HCT116 (cell line): ENCODE results near the gene USP43. TPM values are rescaled to one million over a fixed set of nuclear protein-coding genes. Genes with fewer than 3 reads are reported as not detected.
"Not testable (repeated sequence)": the region's sequence is repeated elsewhere in the genome, so short reads cannot be mapped to it uniquely, and the experiment has no call there.

Source experiments
- ATAC-seq: fragments of 200-7000 bp; cut with Tn5 transposase; 2 replicates; pipeline ENCODE4 v1.9.1; 2020; ENCODE audit warnings: mild to moderate bottlenecking, moderate library complexity
- BruUV-seq: library from RNA; stranded (reverse); fragments of 400-500 nt; replicated peaks from 2 replicates; lab custom pipeline; 2021; lab: Mats Ljungman, UMichigan
- CTCF ChIA-PET: fragments of 300-600 bp; sonication (Branson Sonifier 250); formaldehyde crosslinking; loops from one replicate; lab custom pipeline; 2021; ENCODE audit warnings: antibody characterized with exemption; lab: Charles Lee
- POLR2A ChIA-PET: fragments of 300-600, 350-600 bp; sonication (Branson Sonifier 250); formaldehyde crosslinking; loops from one replicate; lab custom pipeline; 2021; ENCODE audit warnings: antibody characterized with exemption; lab: Charles Lee
- RAD21 ChIA-PET, 2 experiments: fragments of 300-600 bp; sonication (Branson Sonifier 250); formaldehyde crosslinking; loops; one replicate each; lab custom pipeline; 2023; ENCODE audit warnings: low total read pairs in 2 of 2; ENCODE audit not compliant: uncharacterized antibody in 2 of 2, unreplicated experiment in 2 of 2, low non-redundant PET in 1 of 2; lab: Charles Lee
- DNase-seq: peaks from one replicate; pipeline ENCODE4 v3.0.0-alpha.2; 2010; ENCODE audit warnings: low read depth, low spot score
- H2AFZ ChIP-seq: fragments of 200-600 bp; shearing (Covaris generic), sonication (generic); 2 replicates; pipeline ENCODE4 v1.6.1; 2017; ENCODE audit warnings: low read depth, mixed run types, mixed read lengths, antibody characterized with exemption, low read length; ENCODE audit not compliant: poor library complexity, severe bottlenecking
- H3K27ac ChIP-seq: 2 replicates; pipeline ENCODE4 v1.5.1; 2012; ENCODE audit warnings: low read depth, low read length
- H3K27me3 ChIP-seq: fragments of 200-600 bp; sonication (generic); 2 replicates; pipeline ENCODE4 v1.6.1; 2016; ENCODE audit warnings: mixed run types, low read length, mixed read lengths; ENCODE audit not compliant: insufficient read depth
- H3K36me3 ChIP-seq, 2 experiments: fragments of 200-500 bp in 1 of 2; fragments of 200-600 bp in 1 of 2; sonication (Bioruptor generic) in 1 of 2; sonication (generic) in 1 of 2; 2 replicates each; pipeline versions ENCODE4 v1.5.1 to v1.6.1; 2014 to 2016; ENCODE audit warnings: low read length in 2 of 2, inconsistent platforms in 1 of 2, mixed read lengths in 1 of 2, mixed run types in 1 of 2; ENCODE audit not compliant: insufficient read depth in 2 of 2, control insufficient read depth in 1 of 2
- H3K4me1 ChIP-seq, 2 experiments: fragments of 200-600 bp in 1 of 2; sonication (generic) in 1 of 2; 2 replicates each; pipeline versions ENCODE4 v1.5.1 to v1.6.1; 2012 to 2017; ENCODE audit warnings: low read length in 2 of 2, inconsistent platforms in 1 of 2, mild to moderate bottlenecking in 1 of 2, mixed read lengths in 1 of 2, mixed run types in 1 of 2, moderate library complexity in 1 of 2; ENCODE audit not compliant: insufficient read depth in 2 of 2, control insufficient read depth in 1 of 2
- H3K4me2 ChIP-seq: fragments of 200-600 bp; sonication (generic); 2 replicates; pipeline ENCODE4 v1.6.1; 2017; ENCODE audit warnings: mixed run types, low read length, mixed read lengths
- H3K4me3 ChIP-seq, 2 experiments: fragments of 200-600 bp in 1 of 2; sonication (generic) in 1 of 2; replicated peaks in 1 of 2; 2 replicates each; pipeline ENCODE4 v1.5.1; 2011 to 2016; ENCODE audit warnings: low read length in 2 of 2, control low read depth in 1 of 2, low read depth in 1 of 2, mild to moderate bottlenecking in 1 of 2, mixed read lengths in 1 of 2, mixed run types in 1 of 2
- H3K79me2 ChIP-seq: fragments of 200-600 bp; sonication (generic); 2 replicates; pipeline ENCODE4 v1.6.1; 2017; ENCODE audit warnings: mild to moderate bottlenecking, mixed run types, low read length, moderate library complexity, mixed read lengths; ENCODE audit not compliant: insufficient read depth
- H3K9ac ChIP-seq: fragments of 200-600 bp; sonication (generic); 2 replicates; pipeline ENCODE4 v1.6.1; 2016; ENCODE audit warnings: low read length, mixed read lengths
- H3K9me2 ChIP-seq: fragments of 200-600 bp; sonication (generic), shearing (Covaris generic); 2 replicates; pipeline ENCODE4 v1.6.1; 2017; ENCODE audit warnings: mixed run types, mild to moderate bottlenecking, moderate library complexity; ENCODE audit not compliant: insufficient read depth
- H3K9me3 ChIP-seq, 2 experiments: fragments of 200-500 bp in 1 of 2; fragments of 200-600 bp in 1 of 2; sonication (Bioruptor generic) in 1 of 2; sonication (generic) in 1 of 2; 2 replicates each; pipeline ENCODE4 v1.6.1; 2014 to 2017; ENCODE audit warnings: low read length in 2 of 2, mixed read lengths in 2 of 2, inconsistent platforms in 1 of 2, low read depth in 1 of 2, mild to moderate bottlenecking in 1 of 2, mixed run types in 1 of 2, moderate library complexity in 1 of 2; ENCODE audit not compliant: control insufficient read depth in 1 of 2, insufficient read depth in 1 of 2
- H4K20me1 ChIP-seq: fragments of 200-600 bp; sonication (generic), shearing (Covaris generic); 2 replicates; pipeline ENCODE4 v1.6.1; 2017; ENCODE audit warnings: mixed run types, mild to moderate bottlenecking, moderate library complexity; ENCODE audit not compliant: insufficient read depth
- EZH2 ChIP-seq: fragments of 200-600 bp; sonication (generic); IDR thresholded peaks from 2 replicates; pipeline ENCODE4 v1.6.1; 2017; ENCODE audit warnings: antibody characterized with exemption, mixed run types
- JUND ChIP-seq: IDR thresholded peaks from 2 replicates; pipeline ENCODE4 v1.6.1; 2012
- POLR2A ChIP-seq: IDR thresholded peaks from 2 replicates; pipeline ENCODE4 v1.7.0; 2011; ENCODE audit warnings: borderline replicate concordance; ENCODE audit not compliant: insufficient read depth, insufficient read length; ENCODE audit errors: extremely low read depth
- RAD21 ChIP-seq: IDR thresholded peaks from 2 replicates; pipeline ENCODE4 v1.6.1; 2012; ENCODE audit warnings: low read depth, mild to moderate bottlenecking
- REST ChIP-seq: IDR thresholded peaks from 2 replicates; pipeline ENCODE4 v1.6.1; 2012; ENCODE audit warnings: low read depth
- SP1 ChIP-seq: IDR thresholded peaks from 2 replicates; pipeline ENCODE4 v1.6.1; 2012; ENCODE audit warnings: low read depth
- SRF ChIP-seq: IDR thresholded peaks from 2 replicates; pipeline ENCODE4 v1.6.1; 2012; ENCODE audit warnings: low read depth
- intact Hi-C: fragments of 100-400 bp; cut with micrococcal nuclease; formaldehyde crosslinking; loops from 2 replicates; pipeline ENCODE4 v1.10.0; 2022
- total RNA-seq: library from RNA; stranded (reverse); gene quantifications from one replicate; pipeline ENCODE4 v1.2.1, GENCODE V29; 2021; ENCODE audit not compliant: unreplicated experiment

USP43 gene
- total RNA-seq, 1 experiment from 2014 or later: 8.0 TPM

- TF ChIP-seq SP1: no peak
- TF ChIP-seq SRF: no peak
- TF ChIP-seq EZH2: no peak
- TF ChIP-seq JUND: no peak
- TF ChIP-seq RAD21: no peak
- TF ChIP-seq POLR2A: no peak
Observed at GRCh38 chr17:9635340-9635739, 10.0 kb upstream of the USP43 start (continued).

GRCh38 chr17:9636501-9636900, 8.8 kb upstream of the USP43 start:
- no TSS peak for BruUV-seq
- Histone ChIP-seq H3K79me2 (no peaks in the 10 kb centered on the region), H3K9me2 (no peaks in the 10 kb centered on the region), H3K4me3 (no peak overlapping the region), H3K4me1 (no peaks in the 10 kb centered on the region), H3K9me3 (no peaks in the 10 kb centered on the region), H3K4me2 (no peak overlapping the region), H3K9ac (no peak overlapping the region), H3K27ac (no peak overlapping the region), H4K20me1 (no peaks in the 10 kb centered on the region), H2AFZ (no peak overlapping the region), H3K27me3 (no peaks in the 10 kb centered on the region), H3K36me3 (no peaks in the 10 kb centered on the region)
- DNase-seq (no peak), ATAC-seq (no peak)
- TF ChIP-seq REST: no peak
- RAD21 ChIA-PET: no interaction called here
- CTCF ChIA-PET: no interaction called here
- intact Hi-C loops: no loop called here
- POLR2A ChIA-PET: no interaction called here

- H3K27ac ChIP-seq, H3K4me3 ChIP-seq, H2AFZ ChIP-seq, H4K20me1 ChIP-seq, H3K9me3 ChIP-seq, CTCF ChIA-PET, RAD21 ChIA-PET, H3K36me3 ChIP-seq, H3K9ac ChIP-seq, DNase-seq, H3K27me3 ChIP-seq, POLR2A ChIA-PET, BruUV-seq, H3K4me2 ChIP-seq, H3K79me2 ChIP-seq, ATAC-seq, H3K9me2 ChIP-seq, intact Hi-C loops: not testable (repeated sequence)
- peaks cover 8 to 17% of the 10 kb centered on the region in 2 experiments; a peak in 2 of 4 replicates for H3K4me1 ChIP-seq
Observed at GRCh38 chr17:9640388-9640787, 4.9 kb upstream of the USP43 start.
